H9 (cell line): ENCODE results near the gene TMPRSS2. TPM values are rescaled to one million over a fixed set of nuclear protein-coding genes. Genes with fewer than 3 reads are reported as not detected.

Experiments
- DNase-seq: peaks from one replicate; pipeline ENCODE4 v3.0.0-alpha.2; 2017
- H2AFZ ChIP-seq: one replicate; pipeline ENCODE4 v1.6.1; 2013; ENCODE audit warnings: mild to moderate bottlenecking, low read length, control low read depth, moderate library complexity
- H2AK5ac ChIP-seq: 2 replicates; pipeline ENCODE4 v1.6.1; 2013; ENCODE audit warnings: low read length, control low read depth, mixed read lengths; ENCODE audit not compliant: insufficient read length
- H2BK120ac ChIP-seq: one replicate; pipeline ENCODE4 v1.6.1; 2013; ENCODE audit warnings: low read depth, mild to moderate bottlenecking, low read length, control low read depth, inconsistent platforms; ENCODE audit not compliant: poor library complexity, severe bottlenecking
- H2BK12ac ChIP-seq: 2 replicates; pipeline ENCODE4 v1.6.1; 2013; ENCODE audit warnings: low read length, control low read depth, mixed read lengths, low read depth; ENCODE audit not compliant: insufficient read length
- H2BK15ac ChIP-seq: 2 replicates; pipeline ENCODE4 v1.6.1; 2013; ENCODE audit warnings: low read depth, low read length, control low read depth
- H2BK20ac ChIP-seq: one replicate; pipeline ENCODE4 v1.6.1; 2013; ENCODE audit warnings: low read depth, mild to moderate bottlenecking, low read length, control low read depth, inconsistent platforms; ENCODE audit not compliant: poor library complexity, severe bottlenecking
- H2BK5ac ChIP-seq: 2 replicates; pipeline ENCODE4 v1.6.1; 2013; ENCODE audit warnings: low read length, control low read depth, mixed read lengths; ENCODE audit not compliant: insufficient read length
- H3K14ac ChIP-seq: 2 replicates; pipeline ENCODE4 v1.6.1; 2013; ENCODE audit warnings: low read length, control low read depth; ENCODE audit not compliant: insufficient read depth
- H3K18ac ChIP-seq: 2 replicates; pipeline ENCODE4 v1.6.1; 2013; ENCODE audit warnings: low read depth, mild to moderate bottlenecking, mixed read lengths, low read length, control low read depth; ENCODE audit not compliant: insufficient read length
- H3K23ac ChIP-seq: 2 replicates; pipeline ENCODE4 v1.6.1; 2013; ENCODE audit warnings: low read length, control low read depth, mixed read lengths, low read depth; ENCODE audit not compliant: insufficient read length
- H3K23me2 ChIP-seq: 2 replicates; pipeline ENCODE4 v1.6.1; 2013; ENCODE audit warnings: low read depth, mild to moderate bottlenecking, mixed read lengths, low read length, control low read depth; ENCODE audit not compliant: insufficient read length, poor library complexity, severe bottlenecking
- H3K27ac ChIP-seq: 2 replicates; pipeline ENCODE4 v1.5.1; 2013; ENCODE audit warnings: low read length, control low read depth, mixed read lengths, low read depth; ENCODE audit not compliant: insufficient read length
- H3K27me3 ChIP-seq: 2 replicates; pipeline ENCODE4 v1.6.1; 2013; ENCODE audit warnings: low read length, control low read depth, inconsistent platforms; ENCODE audit not compliant: insufficient read depth
- H3K4ac ChIP-seq: 2 replicates; pipeline ENCODE4 v1.6.1; 2013; ENCODE audit warnings: low read depth, mild to moderate bottlenecking, control low read depth, inconsistent platforms, low read length, moderate library complexity
- H3K4me1 ChIP-seq: 2 replicates; pipeline ENCODE4 v1.6.1; 2013; ENCODE audit warnings: low read length, control low read depth, inconsistent platforms; ENCODE audit not compliant: insufficient read depth
- H3K4me2 ChIP-seq: 2 replicates; pipeline ENCODE4 v1.6.1; 2013; ENCODE audit warnings: low read length, control low read depth, mixed read lengths; ENCODE audit not compliant: insufficient read length, insufficient read depth
- H3K56ac ChIP-seq: 2 replicates; pipeline ENCODE4 v1.6.1; 2013; ENCODE audit warnings: low read depth, mild to moderate bottlenecking, mixed read lengths, low read length, control low read depth; ENCODE audit not compliant: insufficient read length
- H3K79me1 ChIP-seq: 2 replicates; pipeline ENCODE4 v1.6.1; 2013; ENCODE audit warnings: low read depth, mild to moderate bottlenecking, moderate library complexity, low read length, control low read depth, inconsistent platforms; ENCODE audit not compliant: insufficient read depth, poor library complexity, severe bottlenecking
- H3K79me2 ChIP-seq: 2 replicates; pipeline ENCODE4 v1.6.1; 2013; ENCODE audit warnings: low read length, control low read depth, inconsistent platforms; ENCODE audit not compliant: insufficient read depth
- H3K9ac ChIP-seq: 2 replicates; pipeline ENCODE4 v1.6.1; 2013; ENCODE audit warnings: low read length, control low read depth, mixed read lengths; ENCODE audit not compliant: insufficient read length; ENCODE audit errors: extremely low read depth
- H3K9me3 ChIP-seq: one replicate; pipeline ENCODE4 v1.6.1; 2013; ENCODE audit warnings: low read depth, low read length, inconsistent platforms; ENCODE audit not compliant: control insufficient read depth
- H3T11ph ChIP-seq: one replicate; pipeline ENCODE4 v1.6.1; 2013; ENCODE audit warnings: mild to moderate bottlenecking, low read length, control low read depth, inconsistent platforms
- H4K20me1 ChIP-seq: one replicate; pipeline ENCODE4 v1.6.1; 2013; ENCODE audit not compliant: control insufficient read depth, insufficient read length, insufficient read depth
- H4K5ac ChIP-seq: 2 replicates; pipeline ENCODE4 v1.6.1; 2013; ENCODE audit warnings: low read depth, mild to moderate bottlenecking, mixed read lengths, low read length, control low read depth; ENCODE audit not compliant: insufficient read length
- H4K8ac ChIP-seq: replicated peaks from 2 replicates; pipeline ENCODE4 v1.6.1; 2013; ENCODE audit warnings: low read length, control low read depth, mixed read lengths, low read depth; ENCODE audit not compliant: insufficient read length
- H4K91ac ChIP-seq: 2 replicates; pipeline ENCODE4 v1.6.1; 2013; ENCODE audit warnings: low read depth, mild to moderate bottlenecking, moderate library complexity, mixed read lengths, low read length, control low read depth; ENCODE audit not compliant: insufficient read length
- H3K27ac Mint-ChIP-seq, 3 experiments: 2 replicates in 2 of 3; 3 replicates in 1 of 3; pipeline ENCODE4 v1.8.0; 2020 to 2021; ENCODE audit warnings: mixed read lengths in 3 of 3, mild to moderate bottlenecking in 1 of 3, moderate library complexity in 1 of 3
- H3K27me3 Mint-ChIP-seq: 2 replicates; pipeline ENCODE4 v1.8.0; 2021; ENCODE audit warnings: low read depth, mild to moderate bottlenecking, moderate library complexity, mixed read lengths
- H3K36me3 Mint-ChIP-seq, 3 experiments: 2 replicates in 2 of 3; 3 replicates in 1 of 3; pipeline ENCODE4 v1.8.0; 2020 to 2021; ENCODE audit warnings: low read depth in 3 of 3, mixed read lengths in 3 of 3; ENCODE audit not compliant: insufficient read depth in 1 of 3
- H3K4me1 Mint-ChIP-seq, 2 experiments: 2 replicates each; pipeline ENCODE4 v1.8.0; 2020; ENCODE audit warnings: mixed read lengths in 2 of 2
- H3K4me3 Mint-ChIP-seq, 2 experiments: 2 replicates in 1 of 2; 3 replicates in 1 of 2; pipeline ENCODE4 v1.8.0; 2020 to 2021; ENCODE audit warnings: mild to moderate bottlenecking in 2 of 2, mixed read lengths in 2 of 2, moderate library complexity in 1 of 2
- H3K9me3 Mint-ChIP-seq, 2 experiments: 2 replicates in 1 of 2; 3 replicates in 1 of 2; pipeline ENCODE4 v1.8.0; 2020; ENCODE audit warnings: mild to moderate bottlenecking in 2 of 2, mixed read lengths in 2 of 2, moderate library complexity in 1 of 2
- CTCF ChIP-seq: fragments of 200-600 bp; sonication (generic); conservative IDR thresholded peaks from 3 replicates; pipeline ENCODE4 v1.8.0; 2021; ENCODE audit warnings: antibody characterized with exemption, mild to moderate bottlenecking
- WGBS: extraction: QIAGEN DNeasy Blood & Tissue Kit; methylation state at CpG from one replicate; pipeline ENCODE4 v1.1.7; 2013; ENCODE audit warnings: missing lambda C conversion rate, low lambda C conversion rate, mixed read lengths; ENCODE audit not compliant: insufficient read length; ENCODE audit errors: extremely low coverage; 5-methylcytosine and 5-hydroxymethylcytosine counted together
- total RNA-seq: library from RNA; stranded (reverse); gene quantifications from 2 replicates; pipeline ENCODE4 v1.2.1, GENCODE V29; 2021

The TMPRSS2 gene
- total RNA-seq, 1 experiment from 2014 or later = 12.1 TPM

GRCh38 chr21:41465176-41465781 is 42.7 kb downstream of the TMPRSS2 start:
- Histone ChIP-seq H3K23ac (no peak overlapping the region), H3K79me2 (no peaks in the 10 kb centered on the region), H4K8ac (no peak overlapping the region), H3K56ac (no peak overlapping the region), H4K91ac (no peak overlapping the region), H3K27me3 (no peaks in the 10 kb centered on the region), H3K79me1 (no peaks in the 10 kb centered on the region), H3K23me2 (no peaks in the 10 kb centered on the region), H2AFZ (no peak overlapping the region), H2BK20ac (no peak overlapping the region), H3K4me2 (no peak overlapping the region), H3T11ph (no peak overlapping the region), H3K14ac (no peak overlapping the region), H3K9ac (no peak overlapping the region), H3K27ac (no peak overlapping the region), H3K4me1 (peaks cover 3% of the 10 kb centered on the region; the same call in 1 of the 2 replicates), H2AK5ac (no peak overlapping the region), H3K4ac (no peak overlapping the region), H2BK15ac (no peak overlapping the region), H2BK5ac (no peak overlapping the region), H2BK120ac (no peak overlapping the region), H3K9me3 (no peaks in the 10 kb centered on the region), H2BK12ac (no peak overlapping the region), H4K5ac (no peak overlapping the region), H4K20me1 (no peaks in the 10 kb centered on the region), H3K18ac (no peak overlapping the region)
- Mint-ChIP-seq H3K27ac (no peak overlapping the region), H3K36me3 (peaks cover 40 to 76% (median 75%) of the 10 kb centered on the region in 3 experiments), H3K4me3 (no peak overlapping the region), H3K4me1 (peaks cover 30 to 35% of the 10 kb centered on the region in 2 experiments), H3K27me3 (no peaks in the 10 kb centered on the region; the same call in 1 of the 2 replicates), H3K9me3 (peaks cover 21 to 22% of the 10 kb centered on the region in 2 experiments)
- no peak for DNase-seq
- no peak for TF ChIP-seq CTCF
- no CpG with 5 or more reads among the region's 4 CpGs for WGBS
